GM10266 (cell line): Measurements from ENCODE around the gene ACACA.

Experiments used
- DNase-seq: peaks from one replicate; pipeline ENCODE4 v3.0.0; 2012; ENCODE audit errors: extremely low spot score
- CTCF ChIP-seq: IDR thresholded peaks from 2 replicates; pipeline ENCODE4 v1.5.1; 2012; ENCODE audit warnings: mild to moderate bottlenecking, low read depth; ENCODE audit not compliant: control insufficient read depth, insufficient read depth; ENCODE audit errors: missing control alignments

ACACA gene

GRCh38 chr17:37213927-37214326 is 192.7 kb downstream of the ACACA start:
- DNase-seq: no peak
- no peak for TF ChIP-seq CTCF

- TF ChIP-seq CTCF: peak; percentile 5
- no peak for DNase-seq
Observed at GRCh38 chr17:37212179-37212578, 194.5 kb downstream of the ACACA start.

- no peak for TF ChIP-seq CTCF
- DNase-seq: no peak
Observed at GRCh38 chr17:37211136-37211535, 195.5 kb downstream of the ACACA start.

GRCh38 chr17:37207103-37207502 is 199.5 kb downstream of the ACACA start:
- no peak for TF ChIP-seq CTCF
- no peak for DNase-seq

- DNase-seq: no peak
- TF ChIP-seq CTCF: no peak
Observed at GRCh38 chr17:37206299-37206698, 200.3 kb downstream of the ACACA start.

- DNase-seq: no peak
- no peak for TF ChIP-seq CTCF
Observed at GRCh38 chr17:37200497-37200896, 206.1 kb downstream of the ACACA start.

GRCh38 chr17:37197336-37197735 is 209.3 kb downstream of the ACACA start:
- no peak for TF ChIP-seq CTCF
- no peak for DNase-seq
